D341Med (cell line): ENCODE results near the gene PITHD1.
"Not testable (repeated sequence)": the region's sequence is repeated elsewhere in the genome, so short reads cannot be mapped to it uniquely, and the experiment has no call there.

Source experiments
- DNase-seq: peaks from one replicate; pipeline ENCODE4 v3.0.0; 2012; ENCODE audit warnings: low spot score

PITHD1 gene

GRCh38 chr1:23825762-23826522, 47.7 kb downstream of the PITHD1 start:
- no peak for DNase-seq

- DNase-seq = not testable (repeated sequence)
These were observed 48.4 kb downstream of the PITHD1 start for GRCh38 chr1:23826590-23826989.

GRCh38 chr1:23827717-23828116, 49.5 kb downstream of the PITHD1 start:
- no peak for DNase-seq

- not testable (repeated sequence) for DNase-seq
These were observed 55.9 kb downstream of the PITHD1 start for GRCh38 chr1:23834156-23834555.

GRCh38 chr1:23836037-23836436, 57.8 kb downstream of the PITHD1 start:
- DNase-seq = no peak
